Sigmoid colon (tissue), 3 donors: Measurements from ENCODE around the gene LRRC1.

Experiments used
- POLR2A ChIP-seq, 2 donors: fragments of 450-650 bp; IDR thresholded peaks; one replicate each; pipeline ENCODE4 v1.6.1; 2016; ENCODE audit warnings: antibody characterized with exemption in 2 of 2, mild to moderate bottlenecking in 2 of 2, moderate library complexity in 2 of 2
- TF ChIP-seq, protein P1 (sequence below), 4 experiments: fragments of 450-650 bp in 3 of 4; fragments of 200-600 bp in 1 of 4; IDR thresholded peaks; one replicate each; pipeline ENCODE4 v1.5.1; 2016 to 2019; ENCODE audit warnings: antibody characterized with exemption in 4 of 4, mild to moderate bottlenecking in 3 of 4, moderate library complexity in 2 of 4

DNA sequence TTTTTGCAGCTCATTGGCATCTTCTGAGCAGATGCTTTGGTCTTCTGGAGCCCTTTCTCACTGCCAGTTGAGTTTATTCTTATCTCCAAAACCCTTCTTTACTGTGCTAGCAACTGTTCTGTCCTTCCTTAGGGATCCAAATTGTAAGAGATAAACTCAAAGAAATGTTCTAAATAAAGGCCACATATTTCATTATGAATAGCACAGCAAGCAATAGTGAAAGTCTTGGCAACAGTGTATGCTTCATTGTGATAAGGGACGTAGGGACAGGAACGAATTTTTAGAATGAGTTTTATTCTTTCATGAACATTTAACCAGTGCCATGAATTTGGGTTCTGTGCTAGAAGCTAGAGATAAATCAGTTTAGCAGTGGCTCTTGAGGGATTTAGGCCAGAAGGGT lies 61.1 kb downstream of the LRRC1 start:
- no peak for TF ChIP-seq POLR2A (IDR thresholded peaks at IDR 0.05)
- TF ChIP-seq, protein P1, sequence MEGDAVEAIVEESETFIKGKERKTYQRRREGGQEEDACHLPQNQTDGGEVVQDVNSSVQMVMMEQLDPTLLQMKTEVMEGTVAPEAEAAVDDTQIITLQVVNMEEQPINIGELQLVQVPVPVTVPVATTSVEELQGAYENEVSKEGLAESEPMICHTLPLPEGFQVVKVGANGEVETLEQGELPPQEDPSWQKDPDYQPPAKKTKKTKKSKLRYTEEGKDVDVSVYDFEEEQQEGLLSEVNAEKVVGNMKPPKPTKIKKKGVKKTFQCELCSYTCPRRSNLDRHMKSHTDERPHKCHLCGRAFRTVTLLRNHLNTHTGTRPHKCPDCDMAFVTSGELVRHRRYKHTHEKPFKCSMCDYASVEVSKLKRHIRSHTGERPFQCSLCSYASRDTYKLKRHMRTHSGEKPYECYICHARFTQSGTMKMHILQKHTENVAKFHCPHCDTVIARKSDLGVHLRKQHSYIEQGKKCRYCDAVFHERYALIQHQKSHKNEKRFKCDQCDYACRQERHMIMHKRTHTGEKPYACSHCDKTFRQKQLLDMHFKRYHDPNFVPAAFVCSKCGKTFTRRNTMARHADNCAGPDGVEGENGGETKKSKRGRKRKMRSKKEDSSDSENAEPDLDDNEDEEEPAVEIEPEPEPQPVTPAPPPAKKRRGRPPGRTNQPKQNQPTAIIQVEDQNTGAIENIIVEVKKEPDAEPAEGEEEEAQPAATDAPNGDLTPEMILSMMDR (IDR thresholded peaks at IDR 0.05), result no peak
